Spleen (tissue), 11 donors: ENCODE measurements around the gene GRIK5. TPM values are rescaled to one million over a fixed set of nuclear protein-coding genes. Genes with fewer than 3 reads are reported as not detected.

Source experiments
- DNase-seq: peaks from one replicate; pipeline ENCODE4 v3.0.0-alpha.2; 2020
- H3K27ac ChIP-seq, 8 donors: fragments of 200-600 bp; sonication (generic) in 7 of 8; 1 replicate in 4 of 8; 2 replicates in 4 of 8; pipeline versions ENCODE4 v1.5.0 to v1.8.0; 2016 to 2021; ENCODE audit warnings: inconsistent platforms in 4 of 8, mild to moderate bottlenecking in 4 of 8, moderate library complexity in 1 of 8
- H3K27me3 ChIP-seq, 7 donors: fragments of 200-600 bp; sonication (generic) in 6 of 7; replicated peaks in 1 of 7; 1 replicate in 4 of 7; 2 replicates in 3 of 7; pipeline versions ENCODE4 v1.5.0 to v1.8.0; 2016 to 2021; ENCODE audit warnings: inconsistent platforms in 3 of 7, mild to moderate bottlenecking in 1 of 7
- H3K36me3 ChIP-seq, 6 donors: fragments of 200-600 bp; sonication (generic) in 5 of 6; 1 replicate in 4 of 6; 2 replicates in 2 of 6; pipeline versions ENCODE4 v1.5.0 to v1.8.0; 2016 to 2021; ENCODE audit warnings: inconsistent platforms in 2 of 6
- H3K4me1 ChIP-seq, 6 donors: fragments of 200-600 bp; sonication (generic) in 5 of 6; 1 replicate in 3 of 6; 2 replicates in 3 of 6; pipeline versions ENCODE4 v1.5.0 to v1.8.0; 2016 to 2021; ENCODE audit warnings: inconsistent platforms in 3 of 6
- H3K4me3 ChIP-seq, 8 donors: fragments of 200-600 bp; sonication (generic) in 7 of 8; 1 replicate in 4 of 8; 2 replicates in 4 of 8; pipeline versions ENCODE4 v1.5.0 to v1.8.0; 2016 to 2021; ENCODE audit warnings: inconsistent platforms in 4 of 8, mild to moderate bottlenecking in 4 of 8, moderate library complexity in 2 of 8
- H3K9me3 ChIP-seq, 8 donors: fragments of 200-600 bp; sonication (generic) in 7 of 8; 1 replicate in 4 of 8; 2 replicates in 4 of 8; pipeline versions ENCODE4 v1.5.0 to v1.8.0; 2016 to 2021; ENCODE audit warnings: inconsistent platforms in 4 of 8
- CTCF ChIP-seq, 11 experiments: fragments of 200-600 bp in 7 of 11; fragments of 450-650 bp in 4 of 11; sonication (generic) in 4 of 11; IDR thresholded peaks in 8 of 11; conservative IDR thresholded peaks in 3 of 11; 1 replicate in 7 of 11; 2 replicates in 4 of 11; pipeline versions ENCODE4 v1.4.0 to v1.8.0; 2016 to 2021; ENCODE audit warnings: antibody characterized with exemption in 11 of 11, inconsistent platforms in 4 of 11, mild to moderate bottlenecking in 1 of 11
- POLR2A ChIP-seq, 3 donors: fragments of 450-650 bp; IDR thresholded peaks; one replicate each; pipeline ENCODE4 v1.5.1; 2017; ENCODE audit warnings: antibody characterized with exemption in 3 of 3, mild to moderate bottlenecking in 1 of 3
- POLR2AphosphoS5 ChIP-seq, 3 donors: sonication (generic); formaldehyde crosslinking; IDR thresholded peaks; one replicate each; pipeline ENCODE4 v1.5.1; 2017; ENCODE audit warnings: antibody characterized with exemption in 3 of 3
- WGBS, 5 donors: extraction: QIAGEN DNeasy Blood & Tissue Kit in 3 of 5; methylation state at CpG; one replicate each; pipeline versions ENCODE4 v1.1.5 to v1.1.7; 2013 to 2018; 5-methylcytosine and 5-hydroxymethylcytosine counted together
- intact Hi-C: fragments of 100-400 bp; cut with DNase I; formaldehyde crosslinking; loops from one replicate; pipeline ENCODE4 v1.15.0; 2023; ENCODE audit warnings: low total_unique reads
- polyA plus RNA-seq, 3 donors: library from polyadenylated mRNA; stranded (reverse); fragments of 200-250 nt; gene quantifications; one replicate each; pipeline ENCODE4 v1.2.1, GENCODE V29; 2013
- total RNA-seq, 7 donors: library from RNA; depleted of rRNA in 3 of 7; stranded (reverse); fragments of >200 nt in 3 of 7; fragmentation: NEBNext Ultra II Directional in 4 of 7; extraction: Animal tissue kit (Norgen Biotek cat#: 25700) in 4 of 7; gene quantifications; one replicate each; pipeline versions ENCODE4 v1.1.0 to v1.2.1, GENCODE V29; 2016 to 2021
- donor health status: healthy with polysubstance abuse.
- donor health status: DM: no; HTN: no; CAD: no; lungs with moderate emphysema.
- donor health status: DM: no; HTN: no; CAD: no.
- donor health status: Bipolar disorder and iron deficiency.
- donor health status: healthy.
- donor health status: DM: no; HTN: no; CAD: no.
- donor health status: DM: yes; HTN: yes; CAD: no.

The GRIK5 gene
- total and polyA plus RNA-seq, 10 donors = 0.94 to 4.7 (median 2.1) TPM

- peaks cover 0 to 94% (median 53%) of the 10 kb centered on the region in 6 donors for H3K36me3 ChIP-seq
- 53 to 78% (median 69%) methylated on average over 15 to 28 of the region's 28 CpGs for WGBS, 5 donors
- H3K27me3 ChIP-seq = peaks cover 0 to 7% (median 0%) of the 10 kb centered on the region in 7 donors
- intact Hi-C loops = no loop called here
- no peak for DNase-seq
- H3K4me1 ChIP-seq = peaks cover 4 to 38% (median 30%) of the 10 kb centered on the region in 6 donors
- TF ChIP-seq CTCF (IDR thresholded peaks at IDR 0.05 in 8 of 11, conservative IDR thresholded peaks at IDR 0.05 in 3 of 11) = no peak
- peak in 1 of 3 donors; percentile 50 for TF ChIP-seq POLR2AphosphoS5 (IDR thresholded peaks at IDR 0.05)
- no peak overlapping the region for H3K27ac ChIP-seq
- H3K9me3 ChIP-seq = no peaks in the 10 kb centered on the region
- H3K4me3 ChIP-seq = no peak overlapping the region
These were observed 25.8 kb upstream of the GRIK5 start for GRCh38 chr19:42095814-42096230.

GRCh38 chr19:42095142-42095813, 25.3 kb upstream of the GRIK5 start:
- Histone ChIP-seq H3K9me3 (no peaks in the 10 kb centered on the region), H3K36me3 (peaks cover 0 to 92% (median 53%) of the 10 kb centered on the region in 6 donors), H3K4me1 (peaks cover 4 to 43% (median 35%) of the 10 kb centered on the region in 6 donors), H3K27me3 (peaks cover 0 to 7% (median 0%) of the 10 kb centered on the region in 7 donors), H3K27ac (no peak overlapping the region), H3K4me3 (no peak overlapping the region)
- intact Hi-C loops = no loop called here
- DNase-seq = no peak
- TF ChIP-seq POLR2AphosphoS5 (IDR thresholded peaks at IDR 0.05) = peak in 1 of 3 donors; percentile 62
- no peak for TF ChIP-seq POLR2A (IDR thresholded peaks at IDR 0.05)
- WGBS, 5 donors = 87 to 94% (median 90%) methylated on average over 23 to 36 of the region's 36 CpGs

- no peak for DNase-seq
- H3K36me3 ChIP-seq = peaks cover 0 to 87% (median 44%) of the 10 kb centered on the region in 6 donors
- peaks cover 9 to 57% (median 43%) of the 10 kb centered on the region in 6 donors for H3K4me1 ChIP-seq
- H3K4me3 ChIP-seq = no peak overlapping the region
- intact Hi-C loops = no loop called here
- TF ChIP-seq POLR2AphosphoS5 (IDR thresholded peaks at IDR 0.05) = no peak
- no peak for TF ChIP-seq POLR2A (IDR thresholded peaks at IDR 0.05)
- no peak for TF ChIP-seq CTCF (IDR thresholded peaks at IDR 0.05 in 8 of 11, conservative IDR thresholded peaks at IDR 0.05 in 3 of 11)
- no peaks in the 10 kb centered on the region for H3K9me3 ChIP-seq
- H3K27ac ChIP-seq = peak overlapping the region in 3 of 8 donors; percentile 50 to 83 (median 79)
- H3K27me3 ChIP-seq = peaks cover 0 to 7% (median 0%) of the 10 kb centered on the region in 7 donors
- 70 to 84% (median 80%) methylated on average over 4 of the region's 4 CpGs for WGBS, 5 donors
These were observed 23.9 kb upstream of the GRIK5 start for GRCh38 chr19:42093926-42094325.

GRCh38 chr19:42093505-42093904, 23.5 kb upstream of the GRIK5 start:
- intact Hi-C loops = no loop called here
- no peak for DNase-seq
- WGBS, 5 donors = 71 to 85% (median 78%) methylated on average over 4 of the region's 4 CpGs
- Histone ChIP-seq H3K27me3 (peaks cover 0 to 7% (median 0%) of the 10 kb centered on the region in 7 donors), H3K27ac (peak overlapping the region in 3 of 8 donors; percentile 50 to 83 (median 79)), H3K9me3 (no peaks in the 10 kb centered on the region), H3K4me3 (no peak overlapping the region), H3K36me3 (peaks cover 0 to 82% (median 40%) of the 10 kb centered on the region in 6 donors), H3K4me1 (peaks cover 13 to 61% (median 47%) of the 10 kb centered on the region in 6 donors)
- TF ChIP-seq POLR2AphosphoS5 (IDR thresholded peaks at IDR 0.05) (peak in 1 of 3 donors; percentile 24), CTCF (IDR thresholded peaks at IDR 0.05 in 8 of 11, conservative IDR thresholded peaks at IDR 0.05 in 3 of 11) (no peak)
